ENCODE results near the gene TNNI3K.

TNNI3K gene

DNA sequence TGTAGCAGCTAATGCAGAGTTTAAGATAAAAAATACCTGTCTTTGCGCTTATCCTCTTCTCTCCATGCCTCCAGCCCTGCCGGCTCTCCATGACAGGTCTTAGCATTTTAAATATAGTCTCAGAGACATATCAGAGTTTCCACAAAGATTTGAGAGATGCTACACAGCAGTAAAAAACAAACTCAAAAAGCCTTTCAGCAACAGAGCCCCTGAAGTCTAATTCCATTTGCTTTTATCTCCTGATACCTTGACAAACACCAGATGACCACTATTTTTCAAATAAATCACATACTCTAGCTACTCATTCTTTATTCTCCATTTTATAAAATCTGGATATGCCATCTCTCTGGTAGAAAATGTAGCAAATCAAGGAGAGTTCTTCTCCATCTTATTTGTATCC, 356.8 kb downstream of the TNNI3K start:
- in situ Hi-C loops (cut with HindIII; ENCODE audit: low sequenced_read_pairs), result no loop called here
- no peak overlapping the region for H3K4me3 ChIP-seq (ENCODE audit: low read depth, low read length)
- no peak for DNase-seq (ENCODE audit: low read depth)
- TF ChIP-seq, protein P1, sequence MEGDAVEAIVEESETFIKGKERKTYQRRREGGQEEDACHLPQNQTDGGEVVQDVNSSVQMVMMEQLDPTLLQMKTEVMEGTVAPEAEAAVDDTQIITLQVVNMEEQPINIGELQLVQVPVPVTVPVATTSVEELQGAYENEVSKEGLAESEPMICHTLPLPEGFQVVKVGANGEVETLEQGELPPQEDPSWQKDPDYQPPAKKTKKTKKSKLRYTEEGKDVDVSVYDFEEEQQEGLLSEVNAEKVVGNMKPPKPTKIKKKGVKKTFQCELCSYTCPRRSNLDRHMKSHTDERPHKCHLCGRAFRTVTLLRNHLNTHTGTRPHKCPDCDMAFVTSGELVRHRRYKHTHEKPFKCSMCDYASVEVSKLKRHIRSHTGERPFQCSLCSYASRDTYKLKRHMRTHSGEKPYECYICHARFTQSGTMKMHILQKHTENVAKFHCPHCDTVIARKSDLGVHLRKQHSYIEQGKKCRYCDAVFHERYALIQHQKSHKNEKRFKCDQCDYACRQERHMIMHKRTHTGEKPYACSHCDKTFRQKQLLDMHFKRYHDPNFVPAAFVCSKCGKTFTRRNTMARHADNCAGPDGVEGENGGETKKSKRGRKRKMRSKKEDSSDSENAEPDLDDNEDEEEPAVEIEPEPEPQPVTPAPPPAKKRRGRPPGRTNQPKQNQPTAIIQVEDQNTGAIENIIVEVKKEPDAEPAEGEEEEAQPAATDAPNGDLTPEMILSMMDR (IDR thresholded peaks at IDR 0.05; ENCODE audit: low read depth, low read length, missing control alignments), result no peak

DNA sequence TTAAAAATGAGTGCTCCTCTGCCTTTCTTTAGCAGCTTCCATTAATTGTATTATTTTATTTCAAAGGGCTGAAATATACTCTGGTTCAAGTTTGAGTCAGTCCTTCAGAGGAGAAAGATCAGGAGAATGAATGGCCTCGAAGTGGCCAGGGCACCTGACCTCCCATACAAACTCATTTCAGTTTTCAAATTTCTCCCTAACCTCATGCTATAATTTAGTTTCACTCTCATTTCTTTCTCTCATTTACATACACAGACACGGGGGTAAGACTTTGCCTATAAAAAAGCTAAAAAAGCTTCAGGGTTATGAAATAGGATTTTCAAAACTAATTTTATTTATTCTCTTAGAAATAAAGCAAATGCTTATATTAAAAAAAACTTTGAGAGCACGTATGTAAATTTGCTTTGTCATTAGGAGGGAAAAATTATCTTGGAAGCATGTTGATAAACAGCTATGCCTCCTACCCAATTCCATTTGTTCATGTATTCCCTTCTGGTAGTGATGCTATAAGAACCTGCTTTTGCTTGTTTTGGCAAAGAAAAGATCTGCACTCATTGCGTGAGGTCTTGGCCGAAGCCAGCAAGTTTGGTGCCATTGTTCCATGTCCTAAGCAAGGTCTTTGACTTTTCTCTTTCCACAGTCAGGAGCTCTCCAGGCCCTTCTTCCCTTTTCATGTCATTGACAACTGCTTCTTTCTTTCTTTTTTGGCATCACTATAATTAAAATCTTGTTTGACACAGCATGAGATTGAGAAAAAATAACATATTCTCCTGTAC, 357.6 kb downstream of the TNNI3K start:
- TF ChIP-seq, protein P1 (IDR thresholded peaks at IDR 0.05; ENCODE audit: low read depth, low read length, missing control alignments), result no peak
- no peak overlapping the region for H3K4me3 ChIP-seq (ENCODE audit: low read depth, low read length)
- in situ Hi-C loops (cut with HindIII; ENCODE audit: low sequenced_read_pairs), result no loop called here
- no peak for DNase-seq (ENCODE audit: low read depth)

Data from astrocyte of the cerebellum (primary cell).